Hematopoietic multipotent progenitor cell treated with erythropoietin and hydrocortisone succinate and interleukin-3 and kit ligand, for 6 days (in vitro differentiated cells): ENCODE data around the gene GUF1.

Experiments
- DNase-seq: peaks from one replicate; pipeline ENCODE4 v3.0.0-alpha.2; 2015

GUF1 gene, protein sequence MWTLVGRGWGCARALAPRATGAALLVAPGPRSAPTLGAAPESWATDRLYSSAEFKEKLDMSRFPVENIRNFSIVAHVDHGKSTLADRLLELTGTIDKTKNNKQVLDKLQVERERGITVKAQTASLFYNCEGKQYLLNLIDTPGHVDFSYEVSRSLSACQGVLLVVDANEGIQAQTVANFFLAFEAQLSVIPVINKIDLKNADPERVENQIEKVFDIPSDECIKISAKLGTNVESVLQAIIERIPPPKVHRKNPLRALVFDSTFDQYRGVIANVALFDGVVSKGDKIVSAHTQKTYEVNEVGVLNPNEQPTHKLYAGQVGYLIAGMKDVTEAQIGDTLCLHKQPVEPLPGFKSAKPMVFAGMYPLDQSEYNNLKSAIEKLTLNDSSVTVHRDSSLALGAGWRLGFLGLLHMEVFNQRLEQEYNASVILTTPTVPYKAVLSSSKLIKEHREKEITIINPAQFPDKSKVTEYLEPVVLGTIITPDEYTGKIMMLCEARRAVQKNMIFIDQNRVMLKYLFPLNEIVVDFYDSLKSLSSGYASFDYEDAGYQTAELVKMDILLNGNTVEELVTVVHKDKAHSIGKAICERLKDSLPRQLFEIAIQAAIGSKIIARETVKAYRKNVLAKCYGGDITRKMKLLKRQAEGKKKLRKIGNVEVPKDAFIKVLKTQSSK

DNA sequence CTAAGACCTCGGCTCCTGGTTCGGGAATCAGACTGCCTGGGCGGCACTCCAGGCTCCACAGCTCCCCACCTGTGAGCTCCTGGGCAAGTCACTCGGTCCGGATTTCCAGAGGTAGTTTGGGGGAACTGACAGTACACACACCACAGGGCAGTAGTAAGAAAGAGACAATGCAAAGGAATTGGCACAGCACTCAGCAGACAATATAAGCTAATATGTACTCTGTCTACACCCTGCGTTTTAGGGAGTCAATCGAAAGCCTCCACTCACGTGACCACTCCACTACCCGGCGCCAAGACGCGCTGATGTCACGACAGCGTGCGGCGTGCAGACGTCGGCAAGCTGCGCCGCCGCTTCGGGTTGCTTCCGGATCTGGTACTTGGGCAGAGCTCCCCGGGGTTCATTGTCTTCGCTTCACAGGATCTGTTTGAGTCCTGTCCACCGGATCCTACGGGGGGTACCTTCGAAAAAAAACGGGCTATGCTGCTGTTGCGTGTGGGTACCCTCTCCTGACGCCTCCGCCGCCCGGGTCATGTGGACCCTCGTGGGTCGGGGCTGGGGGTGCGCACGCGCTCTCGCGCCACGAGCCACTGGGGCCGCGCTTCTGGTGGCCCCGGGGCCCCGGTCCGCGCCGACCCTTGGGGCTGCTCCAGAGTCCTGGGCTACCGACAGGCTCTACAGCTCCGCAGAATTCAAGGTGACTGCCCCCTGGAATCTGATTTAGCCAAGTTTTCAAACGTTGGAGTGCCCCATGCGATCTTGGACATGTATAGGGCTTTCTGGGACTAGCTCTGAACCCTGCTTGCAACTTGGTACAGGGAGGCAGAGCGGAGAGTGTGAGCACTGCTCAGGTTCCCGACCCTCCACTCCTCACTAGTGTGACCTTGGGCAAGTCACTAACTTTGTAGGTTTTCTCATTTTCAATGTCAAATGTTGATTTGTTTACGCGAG is at the start of gene GUF1:
GUF1 (plus strand) TSS at position 327 of the 948 bp plus-strand sequence; CDS start at position 530, 203 bp downstream.
- peak; percentile 96 for DNase-seq

DNA sequence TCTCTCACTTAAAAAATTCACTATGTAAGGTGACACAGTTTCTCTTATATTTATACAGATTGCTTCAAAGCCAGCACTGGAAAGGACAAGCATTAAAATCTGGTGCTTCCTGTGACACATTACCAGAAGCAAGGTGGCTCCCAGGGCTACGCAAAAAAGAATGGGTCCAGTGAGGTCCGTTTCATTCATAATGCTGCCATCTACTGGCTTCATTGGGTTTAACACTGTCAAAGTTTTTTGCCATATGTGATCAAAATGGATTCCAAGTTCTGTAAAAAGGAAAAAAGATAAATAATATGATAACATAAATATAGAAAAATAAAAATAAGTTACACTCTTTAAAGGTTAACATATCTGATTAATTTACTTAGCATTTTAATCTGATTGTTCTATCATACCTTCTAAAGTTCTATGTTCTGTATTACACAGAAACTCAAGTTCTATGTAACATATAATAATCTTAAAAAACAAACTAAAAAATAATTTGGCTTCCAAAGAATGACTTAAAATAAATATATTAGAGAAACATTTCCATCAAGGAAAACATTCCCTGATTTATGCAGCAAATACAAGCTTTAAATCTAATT is 48.8 kb upstream of the GUF1 start:
- peak; percentile 82 for DNase-seq

DNA sequence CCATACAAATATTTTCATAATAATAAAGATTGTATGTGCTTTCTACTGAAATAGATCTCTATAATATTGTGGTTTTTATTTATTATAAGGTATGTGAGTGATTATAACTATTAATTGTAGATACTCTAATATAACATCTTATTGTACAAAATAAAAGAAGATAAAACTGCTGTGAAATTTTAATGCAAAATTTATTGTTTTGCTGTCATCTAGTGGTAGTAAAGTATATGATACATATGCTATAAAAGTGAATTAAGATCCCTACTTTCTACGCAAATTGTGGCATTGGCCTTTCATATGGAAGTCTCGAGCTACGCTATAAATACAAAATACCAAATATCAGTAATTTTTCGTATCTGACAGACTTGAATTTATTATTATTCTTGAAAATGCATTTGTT is 46.1 kb upstream of the GUF1 start:
- DNase-seq, result peak; percentile 2

DNA sequence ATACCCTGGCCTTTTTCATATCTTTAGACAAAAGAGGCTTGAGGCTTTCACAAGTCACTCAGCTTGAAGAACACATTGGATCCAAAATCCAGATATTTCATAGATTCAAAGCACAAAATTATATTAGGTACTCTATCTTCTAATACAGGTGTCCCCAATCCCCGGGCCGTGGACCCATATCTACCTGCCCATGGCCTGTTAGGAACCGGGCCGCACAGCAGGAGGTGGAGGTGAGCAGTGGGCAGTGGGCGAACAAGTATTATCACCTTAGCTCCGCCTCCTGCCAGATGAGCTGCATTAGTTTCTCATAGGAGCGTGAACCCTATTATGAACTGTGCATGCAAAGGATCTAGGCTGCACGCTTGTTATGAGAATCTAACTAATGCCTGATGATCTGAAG is 45.5 kb upstream of the GUF1 start:
- DNase-seq, result no peak

DNA sequence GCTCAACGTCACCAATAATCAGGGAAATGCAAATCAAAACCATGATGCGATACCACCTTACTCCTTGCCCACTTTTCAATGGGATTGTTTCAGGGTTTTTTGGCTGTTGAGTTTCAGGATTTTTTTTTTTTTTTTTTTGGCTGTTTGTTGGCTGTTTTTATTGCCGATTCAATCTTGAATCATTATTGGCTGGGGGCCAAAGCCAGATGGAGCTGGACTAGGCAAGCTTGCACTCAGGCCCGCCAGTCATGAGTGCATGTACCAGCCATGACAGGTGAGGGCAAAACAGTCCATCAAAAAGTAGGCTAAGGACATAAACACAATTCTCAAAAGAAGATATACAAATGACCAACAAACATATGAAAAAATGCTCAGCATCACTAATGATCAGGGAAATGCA is 40.1 kb upstream of the GUF1 start:
- no peak for DNase-seq

DNA sequence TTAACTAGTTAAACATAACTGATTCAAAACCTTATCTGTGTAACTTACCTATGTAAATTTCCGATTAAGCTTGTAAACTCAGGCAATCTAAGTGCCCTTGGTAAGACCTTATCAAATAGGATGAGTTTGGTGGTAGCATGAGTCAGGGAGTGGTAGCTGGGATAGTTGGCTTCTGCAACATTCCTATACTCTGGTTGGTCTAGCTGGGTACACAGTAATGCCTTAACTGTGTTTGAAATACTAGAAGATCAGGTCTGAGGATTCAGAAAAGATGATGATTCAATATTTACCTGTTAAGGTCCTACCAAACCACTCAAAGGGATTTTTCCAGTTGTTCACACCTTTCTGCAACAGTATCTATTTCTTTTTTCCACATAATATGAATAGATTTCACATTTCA is 32.1 kb upstream of the GUF1 start:
- DNase-seq, result no peak

DNA sequence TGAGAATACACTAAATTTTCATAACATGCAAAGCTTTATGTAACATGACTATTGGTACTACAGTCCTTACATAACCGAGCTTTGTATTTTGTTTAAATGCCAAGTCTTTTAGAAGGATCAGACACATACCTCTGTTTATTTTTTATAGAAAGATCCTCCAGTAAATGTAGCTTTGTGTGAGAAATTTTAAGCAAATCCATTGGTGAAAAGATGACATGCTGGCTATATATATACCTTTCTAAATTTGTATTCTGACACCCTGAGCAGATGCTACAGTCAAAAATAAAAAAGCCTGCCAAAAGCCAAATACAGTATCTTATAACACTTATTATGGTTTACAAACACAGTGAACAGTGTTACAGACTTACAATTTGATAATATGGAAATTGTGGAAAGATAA is 26.8 kb upstream of the GUF1 start, which contains the start of gene YIPF7:
YIPF7 (minus strand) TSS at position 201 of the 400 bp plus-strand sequence. CDS start 1,525 bp downstream, outside the sequence.
- no peak for DNase-seq

DNA sequence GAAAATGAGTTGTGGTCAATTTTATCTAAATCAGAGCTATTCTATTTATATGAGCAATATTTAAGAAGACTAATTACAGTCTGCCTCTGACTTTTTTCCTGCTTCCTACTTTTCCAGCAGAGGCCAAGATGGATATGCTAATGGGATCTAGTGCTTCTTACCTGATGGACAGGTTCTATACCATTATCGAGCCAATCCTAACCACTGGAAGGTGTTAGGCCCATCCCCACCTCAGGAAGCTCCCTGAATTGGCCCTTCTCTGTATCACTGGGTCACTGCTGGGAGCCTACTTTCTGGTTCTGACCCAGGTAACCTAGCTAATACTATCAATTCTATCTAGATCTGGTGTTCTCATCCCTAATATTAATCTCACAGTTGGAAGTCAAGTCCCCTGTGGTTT is 26.2 kb upstream of the GUF1 start:
- DNase-seq, result no peak

DNA sequence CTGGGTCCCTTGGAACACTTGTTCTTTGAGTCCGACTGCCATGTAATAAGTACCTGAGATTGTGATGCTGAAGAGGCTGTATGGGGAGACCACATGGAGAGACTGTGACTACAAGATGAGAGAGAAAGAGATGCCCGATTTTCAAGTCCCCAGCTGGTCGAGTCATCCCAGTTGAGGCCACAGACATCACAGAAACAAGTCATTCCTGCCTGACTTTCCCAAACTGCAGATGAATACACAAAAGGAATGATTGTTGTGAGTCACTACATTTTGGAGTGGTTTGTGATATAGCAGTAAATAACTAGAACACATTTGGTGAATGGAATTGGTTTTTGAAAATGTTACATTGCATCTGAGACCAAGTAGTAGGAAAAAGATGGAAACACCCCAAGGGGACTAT is 17.8 kb upstream of the GUF1 start:
- no peak for DNase-seq

GRCh38 chr4:44661940-44662622 is 16.1 kb upstream of the GUF1 start:
- DNase-seq, result no peak

DNA sequence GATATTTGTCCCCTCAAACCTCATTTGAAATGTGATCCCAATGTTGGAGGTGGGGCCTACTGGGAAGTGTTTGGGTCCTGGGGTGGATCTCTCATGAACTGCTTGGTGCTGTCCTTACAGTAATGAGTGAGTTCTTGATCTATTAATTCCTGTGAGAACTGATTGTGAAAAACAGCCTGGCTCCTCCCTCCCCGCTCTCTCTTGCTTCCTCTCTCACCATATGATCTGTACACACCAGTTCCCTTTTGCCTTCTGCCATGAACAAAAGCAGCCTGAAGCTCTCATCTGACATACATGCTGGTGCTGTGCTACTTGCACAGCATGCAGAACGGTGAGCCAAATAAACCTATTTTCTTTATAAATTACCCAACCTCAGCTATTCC is 15.6 kb upstream of the GUF1 start:
- peak; percentile 8 for DNase-seq

DNA sequence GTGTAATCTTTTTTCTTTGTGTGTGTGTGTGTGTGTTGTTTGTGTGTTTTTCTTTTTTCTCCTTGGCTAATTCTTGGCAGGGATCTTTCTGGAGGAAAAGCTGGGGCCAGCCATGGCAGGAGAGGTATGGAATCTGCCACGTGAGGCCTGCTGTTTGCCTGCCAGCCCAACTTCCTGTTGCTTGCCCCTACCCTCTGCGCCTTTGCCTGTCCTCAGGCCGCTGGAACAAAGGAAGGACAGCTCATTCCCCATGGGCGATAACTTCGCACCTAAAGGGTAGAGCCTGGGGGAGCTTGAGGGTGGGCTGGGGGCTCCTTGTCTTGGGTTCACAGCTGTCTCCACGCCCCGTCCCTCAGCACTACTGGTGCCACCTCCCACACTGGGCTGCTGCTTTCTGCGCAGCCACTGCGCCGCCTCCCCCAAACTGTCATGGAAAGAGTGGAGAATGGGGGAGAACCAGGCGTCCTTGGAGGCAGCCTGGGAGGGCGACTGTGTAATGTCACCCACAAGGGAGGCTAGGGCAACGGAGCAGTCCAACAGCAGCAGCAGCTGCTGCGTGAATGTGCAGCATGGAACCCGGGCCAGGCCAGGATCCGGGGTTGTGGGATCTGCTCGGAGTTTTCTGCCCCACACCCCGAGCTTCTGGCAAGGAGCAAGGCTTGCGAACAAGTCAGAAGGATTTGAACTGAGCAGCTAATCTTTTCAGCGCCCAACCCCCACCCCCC is 14.5 kb upstream of the GUF1 start:
- DNase-seq, result no peak

- DNase-seq, result no peak
These were observed 9.7 kb upstream of the GUF1 start for GRCh38 chr4:44668526-44668925.

- DNase-seq, result no peak
These were observed 7.6 kb upstream of the GUF1 start for GRCh38 chr4:44670506-44671199.

DNA sequence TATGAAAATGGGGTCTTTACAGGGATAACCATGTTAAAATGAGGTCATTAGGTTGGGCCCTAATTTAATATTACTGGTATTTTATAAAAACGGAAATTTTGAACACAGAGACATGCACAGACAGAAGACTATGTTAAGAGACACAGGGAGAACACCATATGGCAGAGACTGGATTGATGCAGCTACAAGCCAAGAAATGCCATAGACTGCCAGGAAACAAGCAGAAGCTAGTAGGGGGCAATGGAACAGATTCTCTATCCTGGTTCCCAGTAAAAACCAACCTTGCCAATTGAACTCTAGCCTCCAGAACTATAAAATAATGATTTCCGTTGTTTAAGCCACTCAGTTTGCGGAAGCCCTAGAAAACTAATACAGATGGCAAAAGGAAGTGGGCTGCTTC is 6.6 kb upstream of the GUF1 start:
- DNase-seq, result no peak

- DNase-seq, result peak; percentile 74
These were observed 3.7 kb upstream of the GUF1 start for GRCh38 chr4:44674471-44674870.

DNA sequence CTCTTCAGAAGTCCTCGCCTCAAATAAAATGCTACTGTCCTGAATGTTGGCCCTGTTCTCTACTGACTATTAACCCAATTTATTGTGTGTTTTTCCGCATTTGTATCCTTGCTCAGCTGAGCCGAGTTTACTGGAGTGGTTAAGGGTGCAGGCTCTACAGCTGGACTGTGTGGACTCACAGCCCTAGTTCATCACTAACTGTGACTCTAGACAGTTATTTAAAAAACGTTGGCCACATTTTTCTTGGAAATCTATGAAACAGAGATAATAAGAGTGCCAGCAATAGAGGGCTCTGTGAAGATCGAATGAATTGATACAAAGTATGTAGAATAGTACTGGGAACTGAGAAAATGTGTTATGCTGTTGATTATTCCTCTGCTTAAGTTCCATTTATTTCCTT is 2.9 kb upstream of the GUF1 start:
- DNase-seq, result peak; percentile 74

GRCh38 chr4:44679060-44679459 is 840 bp downstream of the GUF1 start:
- peak; percentile 19 for DNase-seq

GRCh38 chr4:44684648-44685047 is 6.4 kb downstream of the GUF1 start:
- DNase-seq, result no peak

DNA sequence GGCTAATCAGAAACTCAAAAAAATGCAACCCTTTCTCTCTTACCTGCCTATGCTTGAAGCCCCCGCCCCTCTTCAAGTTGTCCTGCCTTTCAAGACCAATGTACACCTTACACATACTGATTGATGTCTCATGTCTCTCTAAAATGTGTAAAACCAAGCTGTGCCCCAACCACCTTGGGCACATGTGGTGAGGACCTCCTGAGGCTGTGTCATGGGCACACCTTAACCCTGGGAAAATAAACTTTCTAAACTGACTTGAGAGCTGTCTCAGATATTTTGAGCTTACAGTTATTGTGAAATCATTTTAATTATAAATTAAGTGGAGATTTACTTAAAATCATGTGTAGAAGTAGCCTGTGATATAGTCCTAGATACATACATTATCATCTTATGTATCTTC is 22.2 kb downstream of the GUF1 start:
- no peak for DNase-seq

DNA sequence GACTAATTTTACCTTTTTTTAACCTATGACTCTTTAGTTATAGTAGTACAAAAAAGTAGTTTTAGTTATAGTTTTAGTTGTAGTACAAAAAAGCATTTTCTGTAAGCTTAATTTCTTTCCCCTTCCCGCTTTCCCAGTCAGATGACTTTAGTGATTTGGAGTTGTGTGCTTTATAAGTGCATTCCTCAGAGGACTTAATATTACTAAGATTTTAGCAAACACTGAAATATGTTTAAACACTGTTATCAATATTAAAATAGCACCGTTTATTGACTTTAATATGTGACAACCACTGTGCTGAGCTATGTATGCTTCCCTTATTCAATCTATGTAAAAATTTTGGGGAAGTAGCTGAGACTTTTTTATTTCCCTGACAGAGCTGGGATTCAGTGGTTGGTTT is 22.8 kb downstream of the GUF1 start:
- DNase-seq, result no peak
